IMR-90 (cell line): ENCODE measurements around the gene MGA.

ENCODE experiments used
- CHD1 ChIP-seq: IDR thresholded peaks from 2 replicates; pipeline ENCODE4 v1.6.1; 2012; ENCODE audit warnings: low read depth, low read length, improper control_type of control experiment
- MAFK ChIP-seq: IDR thresholded peaks from 2 replicates; pipeline ENCODE4 v1.6.1; 2012; ENCODE audit warnings: low read depth, low read length, improper control_type of control experiment
- MXI1 ChIP-seq: IDR thresholded peaks from 2 replicates; pipeline ENCODE4 v1.6.1; 2012; ENCODE audit warnings: low read depth, mild to moderate bottlenecking, low read length, moderate library complexity, borderline replicate concordance
- POLR2A ChIP-seq: IDR thresholded peaks from 2 replicates; pipeline ENCODE4 v1.6.1; 2012; ENCODE audit warnings: mild to moderate bottlenecking, low read depth, low read length
- RFX5 ChIP-seq: IDR thresholded peaks from 2 replicates; pipeline ENCODE4 v1.8.0; 2012; ENCODE audit warnings: low read depth, mild to moderate bottlenecking, low read length, moderate library complexity
- TF ChIP-seq, protein P1 (sequence below): conservative IDR thresholded peaks from 2 replicates; pipeline ENCODE4 v1.5.1; 2012; ENCODE audit warnings: mild to moderate bottlenecking, low read depth, low read length, improper control_type of control experiment

DNA sequence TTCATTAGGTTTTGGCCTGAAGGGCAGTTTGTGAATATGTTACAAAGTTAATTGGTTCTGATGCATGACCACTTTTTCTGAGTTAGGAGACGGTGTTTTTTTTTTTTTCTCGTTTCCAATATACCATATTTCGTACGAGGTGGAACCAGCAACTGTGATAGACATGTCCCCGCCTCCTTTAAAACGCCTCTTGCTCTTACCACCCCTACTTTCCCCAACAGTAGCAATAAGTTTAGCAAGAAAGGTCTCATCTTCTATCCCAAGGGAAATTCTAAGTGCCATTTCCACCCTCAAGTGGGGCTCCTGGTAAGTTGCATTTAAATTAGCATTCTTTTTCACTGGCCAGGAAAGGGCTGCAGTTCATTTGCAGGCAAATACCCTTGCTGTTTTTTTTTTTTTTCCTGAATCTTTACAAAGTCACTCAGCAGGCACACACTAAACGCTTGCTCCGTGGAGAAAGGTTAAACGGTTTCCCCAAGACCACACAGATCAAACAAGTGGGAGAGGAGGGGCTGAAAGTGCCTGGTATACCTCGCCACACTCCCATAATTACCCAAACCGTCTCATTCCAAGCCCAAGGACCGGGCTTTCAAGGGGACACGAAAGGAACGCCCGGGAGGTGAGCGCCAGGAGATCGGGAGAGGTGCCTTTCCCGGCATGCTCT lies 39.5 kb upstream of the MGA start:
- no peak for TF ChIP-seq MXI1
- TF ChIP-seq RFX5, result no peak
- no peak for TF ChIP-seq CHD1
- TF ChIP-seq, protein P1, sequence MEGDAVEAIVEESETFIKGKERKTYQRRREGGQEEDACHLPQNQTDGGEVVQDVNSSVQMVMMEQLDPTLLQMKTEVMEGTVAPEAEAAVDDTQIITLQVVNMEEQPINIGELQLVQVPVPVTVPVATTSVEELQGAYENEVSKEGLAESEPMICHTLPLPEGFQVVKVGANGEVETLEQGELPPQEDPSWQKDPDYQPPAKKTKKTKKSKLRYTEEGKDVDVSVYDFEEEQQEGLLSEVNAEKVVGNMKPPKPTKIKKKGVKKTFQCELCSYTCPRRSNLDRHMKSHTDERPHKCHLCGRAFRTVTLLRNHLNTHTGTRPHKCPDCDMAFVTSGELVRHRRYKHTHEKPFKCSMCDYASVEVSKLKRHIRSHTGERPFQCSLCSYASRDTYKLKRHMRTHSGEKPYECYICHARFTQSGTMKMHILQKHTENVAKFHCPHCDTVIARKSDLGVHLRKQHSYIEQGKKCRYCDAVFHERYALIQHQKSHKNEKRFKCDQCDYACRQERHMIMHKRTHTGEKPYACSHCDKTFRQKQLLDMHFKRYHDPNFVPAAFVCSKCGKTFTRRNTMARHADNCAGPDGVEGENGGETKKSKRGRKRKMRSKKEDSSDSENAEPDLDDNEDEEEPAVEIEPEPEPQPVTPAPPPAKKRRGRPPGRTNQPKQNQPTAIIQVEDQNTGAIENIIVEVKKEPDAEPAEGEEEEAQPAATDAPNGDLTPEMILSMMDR, result no peak
- TF ChIP-seq MAFK, result no peak
- TF ChIP-seq POLR2A, result no peak
